NB4 (cell line): ENCODE results near the gene INO80B.

ENCODE experiments used
- DNase-seq: peaks from one replicate; pipeline ENCODE4 v3.0.0; 2010; ENCODE audit warnings: low read depth
- H3K4me3 ChIP-seq: one replicate; pipeline ENCODE4 v1.5.1; 2011; ENCODE audit warnings: mild to moderate bottlenecking, low read depth, low read length, moderate library complexity
- CTCF ChIP-seq: IDR thresholded peaks from one replicate; pipeline ENCODE4 v1.5.1; 2012; ENCODE audit warnings: low read depth, low read length
- MAX ChIP-seq: IDR thresholded peaks from 2 replicates; pipeline ENCODE4 v1.6.1; 2011; ENCODE audit warnings: low read depth, low read length
- MYC ChIP-seq: IDR thresholded peaks from 2 replicates; pipeline ENCODE4 v1.6.1; 2011; ENCODE audit warnings: low read depth, low read length
- POLR2A ChIP-seq: IDR thresholded peaks from 2 replicates; pipeline ENCODE4 v1.6.1; 2011; ENCODE audit warnings: mild to moderate bottlenecking; ENCODE audit not compliant: insufficient read length; ENCODE audit errors: extremely low read depth

The INO80B gene

GRCh38 chr2:74502147-74502719, 47.3 kb downstream of the INO80B start:
- DNase-seq = no peak
- TF ChIP-seq MAX (no peak), MYC (no peak), CTCF (no peak), POLR2A (no peak)
- no peak overlapping the region for H3K4me3 ChIP-seq

GRCh38 chr2:74502720-74503505, 48.0 kb downstream of the INO80B start:
- peak overlapping the region; percentile 43 for H3K4me3 ChIP-seq
- TF ChIP-seq MAX (0 out of 2 replicates have a peak, but pooled peaks have one; percentile 13), MYC (no peak), CTCF (peak; percentile 14), POLR2A (no peak)
- peak; percentile 85 for DNase-seq

GRCh38 chr2:74503506-74504475, 48.9 kb downstream of the INO80B start:
- H3K4me3 ChIP-seq = no peak overlapping the region
- no peak for DNase-seq
- TF ChIP-seq MAX = no peak
- no peak for TF ChIP-seq MYC
- TF ChIP-seq POLR2A = no peak
- no peak for TF ChIP-seq CTCF

- no peak overlapping the region for H3K4me3 ChIP-seq
- no peak for TF ChIP-seq MYC
- TF ChIP-seq POLR2A = no peak
- TF ChIP-seq CTCF = no peak
- TF ChIP-seq MAX = no peak
- DNase-seq = no peak
These were observed 49.7 kb downstream of the INO80B start for GRCh38 chr2:74504591-74504990.

- TF ChIP-seq MAX (no peak), CTCF (no peak)
- H3K4me3 ChIP-seq = peak overlapping the region; percentile 39
- no peak for DNase-seq
These were observed 50.8 kb downstream of the INO80B start for GRCh38 chr2:74505448-74506246.
